Transverse colon (tissue), 4 donors: ENCODE results near the gene EXOSC5.

ENCODE experiments used
- EP300 ChIP-seq: sonication (generic); formaldehyde crosslinking; IDR thresholded peaks from one replicate; pipeline ENCODE4 v1.6.1; 2017; ENCODE audit warnings: antibody characterized with exemption, low read depth
- POLR2A ChIP-seq: fragments of 450-650 bp; IDR thresholded peaks from one replicate; pipeline ENCODE4 v1.6.1; 2016; ENCODE audit warnings: antibody characterized with exemption, mild to moderate bottlenecking, moderate library complexity
- POLR2AphosphoS5 ChIP-seq, 3 donors: sonication (generic); formaldehyde crosslinking; IDR thresholded peaks; one replicate each; pipeline ENCODE4 v1.6.1; 2016; ENCODE audit warnings: antibody characterized with exemption in 3 of 3
- TF ChIP-seq, protein P1 (sequence below), 5 experiments: fragments of 200-600 bp in 3 of 5; fragments of 450-650 bp in 2 of 5; sonication (generic) in 3 of 5; IDR thresholded peaks; 1 replicate in 2 of 5; 2 replicates in 3 of 5; pipeline ENCODE4 v1.5.1; 2016 to 2017; ENCODE audit warnings: antibody characterized with exemption in 5 of 5, inconsistent platforms in 3 of 5, mild to moderate bottlenecking in 2 of 5, moderate library complexity in 1 of 5

DNA sequence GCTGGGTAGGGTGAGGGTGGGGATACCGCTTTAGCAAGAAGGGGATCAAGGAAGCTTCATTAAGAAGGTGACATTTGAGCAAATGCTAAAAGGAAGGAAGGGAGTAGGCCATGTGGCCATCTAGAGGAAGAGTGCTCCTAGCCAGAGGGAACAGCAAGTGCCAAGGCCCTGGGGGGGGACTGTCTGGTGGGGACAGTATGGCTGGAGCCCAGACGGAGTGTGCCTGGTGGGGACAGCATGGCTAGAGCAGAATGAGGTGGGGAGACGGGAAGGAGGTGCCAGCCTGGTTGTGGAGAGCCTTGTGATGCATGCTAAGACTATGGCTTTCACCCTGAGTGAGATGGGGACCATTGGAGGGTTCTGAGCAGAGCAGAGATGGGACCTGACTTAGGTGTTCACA lies 41.4 kb downstream of the EXOSC5 start:
- TF ChIP-seq, protein P1, sequence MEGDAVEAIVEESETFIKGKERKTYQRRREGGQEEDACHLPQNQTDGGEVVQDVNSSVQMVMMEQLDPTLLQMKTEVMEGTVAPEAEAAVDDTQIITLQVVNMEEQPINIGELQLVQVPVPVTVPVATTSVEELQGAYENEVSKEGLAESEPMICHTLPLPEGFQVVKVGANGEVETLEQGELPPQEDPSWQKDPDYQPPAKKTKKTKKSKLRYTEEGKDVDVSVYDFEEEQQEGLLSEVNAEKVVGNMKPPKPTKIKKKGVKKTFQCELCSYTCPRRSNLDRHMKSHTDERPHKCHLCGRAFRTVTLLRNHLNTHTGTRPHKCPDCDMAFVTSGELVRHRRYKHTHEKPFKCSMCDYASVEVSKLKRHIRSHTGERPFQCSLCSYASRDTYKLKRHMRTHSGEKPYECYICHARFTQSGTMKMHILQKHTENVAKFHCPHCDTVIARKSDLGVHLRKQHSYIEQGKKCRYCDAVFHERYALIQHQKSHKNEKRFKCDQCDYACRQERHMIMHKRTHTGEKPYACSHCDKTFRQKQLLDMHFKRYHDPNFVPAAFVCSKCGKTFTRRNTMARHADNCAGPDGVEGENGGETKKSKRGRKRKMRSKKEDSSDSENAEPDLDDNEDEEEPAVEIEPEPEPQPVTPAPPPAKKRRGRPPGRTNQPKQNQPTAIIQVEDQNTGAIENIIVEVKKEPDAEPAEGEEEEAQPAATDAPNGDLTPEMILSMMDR (IDR thresholded peaks at IDR 0.05) = no peak
- no peak for TF ChIP-seq POLR2A
- TF ChIP-seq POLR2AphosphoS5 (IDR thresholded peaks at IDR 0.05) = no peak
- no peak for TF ChIP-seq EP300
